Stimulated activated CD4-positive, alpha-beta T cell treated with anti-CD3 and anti-CD28 coated beads, Interleukin-2, amount 100 ng/mL, for 48 hours (primary cell): ENCODE measurements around the gene SEMA4D.
"Not testable (repeated sequence)": the region's sequence is repeated elsewhere in the genome, so short reads cannot be mapped to it uniquely, and the experiment has no call there.

Source experiments
- DNase-seq, 2 donors: peaks; one replicate each; pipeline ENCODE4 v3.0.0-alpha.2; 2020

Gene SEMA4D

GRCh38 chr9:89347651-89348050 is 150.3 kb downstream of the SEMA4D start:
- DNase-seq, result no peak

GRCh38 chr9:89346696-89347095 is 151.2 kb downstream of the SEMA4D start:
- no peak for DNase-seq

- DNase-seq, result no peak
Observed at GRCh38 chr9:89345476-89345875, 152.4 kb downstream of the SEMA4D start.

GRCh38 chr9:89343812-89344211 is 154.1 kb downstream of the SEMA4D start:
- DNase-seq, result not testable (repeated sequence)

GRCh38 chr9:89342948-89343347 is 155.0 kb downstream of the SEMA4D start:
- DNase-seq, result no peak

GRCh38 chr9:89342213-89342612 is 155.7 kb downstream of the SEMA4D start:
- DNase-seq, result no peak

GRCh38 chr9:89340332-89340731 is 157.6 kb downstream of the SEMA4D start:
- no peak for DNase-seq

- no peak for DNase-seq
Observed at GRCh38 chr9:89339807-89340206, 158.1 kb downstream of the SEMA4D start.

GRCh38 chr9:89330513-89330912 is 167.4 kb downstream of the SEMA4D start:
- no peak for DNase-seq

GRCh38 chr9:89329917-89330316 is 168.0 kb downstream of the SEMA4D start:
- no peak for DNase-seq

- DNase-seq, result no peak
Observed at GRCh38 chr9:89328064-89328463, 169.8 kb downstream of the SEMA4D start.

GRCh38 chr9:89325733-89326132 is 172.2 kb downstream of the SEMA4D start:
- DNase-seq, result no peak

- no peak for DNase-seq
Observed at GRCh38 chr9:89323390-89323789, 174.5 kb downstream of the SEMA4D start.

- no peak for DNase-seq
Observed at GRCh38 chr9:89319015-89319905, 178.7 kb downstream of the SEMA4D start.

- peak; percentile 93 to 96 for DNase-seq
Observed at GRCh38 chr9:89318123-89319014, 179.5 kb downstream of the SEMA4D start, which contains the start of gene SECISBP2. Gene SECISBP2, plus strand, starts transcription at chr9:89318500. Its CDS starts 77 bp downstream, at chr9:89318577.

GRCh38 chr9:89317282-89317681 is 180.6 kb downstream of the SEMA4D start:
- no peak for DNase-seq

GRCh38 chr9:89315482-89315881 is 182.4 kb downstream of the SEMA4D start:
- DNase-seq, result no peak

GRCh38 chr9:89314955-89315354 is 183.0 kb downstream of the SEMA4D start:
- DNase-seq, result no peak

GRCh38 chr9:89313842-89314241 is 184.1 kb downstream of the SEMA4D start:
- DNase-seq, result no peak

GRCh38 chr9:89312222-89312571 is 185.7 kb downstream of the SEMA4D start:
- no peak for DNase-seq

- DNase-seq, result no peak
Observed at GRCh38 chr9:89311346-89312221, 186.3 kb downstream of the SEMA4D start.
